HG03460 (cell line): ENCODE measurements around the gene SLC24A3.

Experiments used
- ATAC-seq: cut with Tn5 transposase; IDR thresholded peaks from one replicate; pipeline ENCODE4 v1.9.1; 2021; ENCODE audit not compliant: unreplicated experiment

SLC24A3 gene

DNA sequence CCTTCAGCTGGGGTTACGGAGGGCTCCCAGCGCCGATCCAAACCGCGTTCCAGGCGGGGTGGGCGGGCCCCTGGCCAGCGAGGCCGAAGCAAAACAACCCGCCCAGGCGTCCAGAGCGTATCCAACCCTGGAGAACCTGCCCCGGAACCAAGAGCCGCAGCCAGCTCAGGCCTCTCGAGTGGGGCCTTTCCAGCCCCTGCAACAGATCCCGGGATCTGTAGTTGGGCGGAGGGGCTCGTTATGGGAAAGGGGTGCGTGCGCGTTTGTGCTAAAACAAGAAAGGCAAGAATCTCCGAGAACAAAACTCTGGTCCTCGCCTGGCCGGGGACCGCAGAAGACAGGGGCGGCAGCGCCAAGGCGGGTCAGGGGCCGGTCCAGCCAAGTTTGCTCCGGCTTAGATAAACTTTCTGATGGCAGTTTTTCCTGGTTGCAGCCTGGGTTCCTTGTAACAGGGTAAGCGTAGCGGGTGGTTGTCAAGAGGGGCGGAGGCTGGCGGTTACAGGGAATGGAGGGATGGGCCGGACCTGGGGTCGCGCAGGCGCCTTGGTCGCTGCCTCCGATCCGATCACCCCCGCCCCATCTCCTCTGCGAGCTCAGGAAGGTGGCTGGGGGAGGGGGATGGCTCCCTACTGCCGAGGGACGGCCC, 545.2 kb downstream of the SLC24A3 start:
- no peak for ATAC-seq

DNA sequence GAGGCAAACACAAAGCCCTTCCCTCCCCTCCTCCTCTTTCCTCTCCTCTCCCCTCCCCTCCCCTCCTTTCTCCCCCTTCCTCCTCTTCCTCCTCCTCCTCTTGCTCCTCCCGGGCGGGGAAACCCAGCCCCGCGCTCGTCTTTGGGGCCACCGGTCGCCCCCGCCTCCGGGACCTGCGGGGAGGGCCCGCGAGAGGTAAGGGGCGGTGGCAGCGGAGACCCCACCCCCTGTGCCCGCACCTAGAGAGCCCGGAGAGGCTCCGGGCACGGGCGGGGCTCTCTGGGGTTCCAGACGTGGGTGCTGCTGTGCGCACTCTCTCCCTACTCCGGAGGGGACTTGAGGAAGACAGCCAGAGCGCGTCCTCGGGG, 545.7 kb downstream of the SLC24A3 start, which contains the start of gene RIN2:
TSS of gene RIN2 (plus strand) at position 126 of the 368 bp plus-strand sequence. CDS start 131,344 bp downstream, outside the sequence.
- no peak for ATAC-seq

DNA sequence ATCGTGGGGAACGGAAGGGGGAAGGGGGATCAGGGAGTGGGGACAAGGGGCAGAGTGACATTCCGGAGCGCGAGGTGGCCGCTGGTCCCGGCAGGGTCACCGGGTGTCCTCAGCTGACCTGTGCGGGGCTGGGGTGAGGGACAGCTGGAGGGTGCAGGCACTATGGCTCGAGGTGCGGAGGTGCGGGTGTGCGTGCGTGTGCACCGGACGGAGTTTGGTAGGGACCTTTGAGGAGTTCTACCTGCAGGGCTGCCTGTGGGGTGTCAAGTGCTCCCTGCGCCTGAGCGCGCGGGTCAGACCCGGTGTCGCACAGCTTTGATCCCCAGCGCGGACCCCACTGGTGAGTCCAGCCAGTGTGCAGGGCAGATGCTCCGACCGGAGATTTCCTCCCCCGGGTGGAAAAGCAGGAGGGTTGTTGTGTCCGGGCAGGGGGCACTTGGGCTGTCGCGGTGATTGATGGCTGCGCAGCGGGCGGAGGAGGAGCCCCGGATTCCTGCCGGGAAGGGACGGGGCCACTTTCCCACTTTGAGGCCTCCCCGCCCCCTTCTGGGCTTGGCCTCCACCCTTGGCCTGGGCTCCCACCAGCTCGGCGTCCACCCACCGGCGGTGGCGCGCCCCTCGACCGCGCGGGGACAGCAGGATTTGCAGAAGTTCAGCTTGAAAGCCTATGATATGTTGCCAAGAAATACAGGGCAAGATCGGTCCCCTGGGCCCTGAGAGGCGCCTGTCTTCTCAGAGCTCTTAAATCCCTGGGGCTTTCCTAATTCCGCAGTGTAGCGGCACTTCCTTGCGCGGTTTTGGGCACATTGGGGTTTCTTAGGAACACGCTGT, 546.3 kb downstream of the SLC24A3 start:
- no peak for ATAC-seq

DNA sequence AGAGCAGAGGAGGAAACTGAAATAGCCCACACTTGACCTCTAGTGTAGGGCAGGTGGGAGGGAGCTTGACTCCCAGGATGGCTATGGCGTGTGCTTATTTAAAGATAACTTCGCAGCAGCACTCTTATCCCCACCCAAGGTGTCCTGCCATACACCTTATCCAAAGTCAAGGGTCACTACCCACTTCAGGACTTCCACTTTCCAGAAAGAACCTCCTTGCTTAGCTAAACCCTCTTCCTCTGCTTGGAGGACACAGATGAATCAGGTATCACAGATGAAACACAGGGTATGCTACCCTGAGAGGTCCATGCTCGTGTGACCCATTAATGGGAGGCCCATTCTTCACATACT, 547.9 kb downstream of the SLC24A3 start:
- no peak for ATAC-seq

DNA sequence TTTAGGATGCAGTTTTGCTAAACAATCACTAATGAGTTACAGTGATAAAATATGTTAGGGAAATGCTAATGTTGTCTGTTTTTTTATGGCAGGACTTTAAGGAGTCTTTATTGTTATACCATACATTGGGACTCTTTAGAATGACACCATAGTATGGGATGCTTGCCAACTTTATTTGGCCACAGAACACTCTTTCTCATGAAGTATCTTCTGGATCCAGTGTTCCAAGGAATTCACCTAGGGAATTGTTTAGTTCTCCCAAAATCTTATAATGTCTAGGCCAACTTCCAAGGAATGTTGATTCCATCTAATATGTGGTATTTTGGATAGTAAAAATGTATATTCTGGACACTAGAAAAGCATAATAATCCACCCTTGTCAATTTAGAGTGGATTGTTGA, 548.9 kb downstream of the SLC24A3 start:
- ATAC-seq, result no peak

DNA sequence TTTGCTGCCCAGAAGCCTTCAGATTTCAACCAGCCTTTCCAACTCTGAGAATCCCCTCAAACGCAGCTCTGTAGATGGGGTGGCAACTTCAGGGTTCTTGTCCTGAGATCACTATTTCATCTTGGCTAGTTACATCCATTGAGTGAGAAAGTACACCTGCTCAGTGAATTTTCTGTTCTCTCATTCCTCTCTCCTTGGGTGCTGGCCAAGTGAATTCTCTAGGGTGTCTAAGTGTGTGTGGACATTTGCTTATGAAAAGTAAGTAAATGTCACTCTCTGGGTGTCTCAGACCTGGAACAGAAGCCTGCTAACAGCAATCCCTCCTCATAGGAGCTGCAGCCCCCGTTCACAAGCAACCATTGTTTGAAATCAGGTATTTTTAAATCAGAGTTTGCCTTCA, 549.4 kb downstream of the SLC24A3 start:
- ATAC-seq, result no peak

DNA sequence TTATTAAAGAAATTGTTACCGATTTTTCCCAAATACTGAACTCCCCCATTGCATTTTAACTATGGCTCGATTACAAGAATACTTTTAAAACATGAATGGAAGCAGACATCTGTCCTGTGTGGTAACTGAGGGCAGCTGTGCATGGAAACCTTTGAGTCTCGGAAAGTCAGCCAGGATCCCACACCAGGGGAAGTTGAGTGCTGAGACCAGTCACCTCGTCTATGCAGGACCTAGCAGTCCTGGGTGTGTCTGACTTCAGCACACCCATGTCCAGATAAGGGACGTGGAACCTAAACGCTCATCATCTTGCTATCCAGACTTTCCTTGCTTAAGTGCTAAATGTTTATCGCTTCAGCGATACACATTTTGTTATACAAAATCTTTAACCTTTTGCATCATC, 551.8 kb downstream of the SLC24A3 start:
- no peak for ATAC-seq

DNA sequence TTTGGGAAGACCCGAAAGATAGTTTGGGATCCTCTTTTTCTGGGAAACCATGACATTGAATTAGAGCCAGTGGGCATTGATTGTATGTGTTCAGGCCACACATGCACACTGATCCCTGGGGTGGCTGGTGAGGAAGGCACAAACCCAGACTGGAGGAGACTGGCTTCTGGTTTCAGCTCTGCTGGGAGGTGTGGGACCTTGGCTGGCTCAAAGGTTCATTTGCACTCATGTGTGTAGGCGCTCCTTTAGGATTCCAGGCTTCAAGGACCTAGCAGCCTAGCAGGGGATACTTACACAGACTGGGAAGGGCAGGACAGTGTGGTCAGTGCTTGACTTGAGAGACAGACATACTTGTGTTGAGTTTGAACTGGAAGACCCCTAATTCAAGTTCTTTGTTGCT, 552.8 kb downstream of the SLC24A3 start:
- no peak for ATAC-seq

DNA sequence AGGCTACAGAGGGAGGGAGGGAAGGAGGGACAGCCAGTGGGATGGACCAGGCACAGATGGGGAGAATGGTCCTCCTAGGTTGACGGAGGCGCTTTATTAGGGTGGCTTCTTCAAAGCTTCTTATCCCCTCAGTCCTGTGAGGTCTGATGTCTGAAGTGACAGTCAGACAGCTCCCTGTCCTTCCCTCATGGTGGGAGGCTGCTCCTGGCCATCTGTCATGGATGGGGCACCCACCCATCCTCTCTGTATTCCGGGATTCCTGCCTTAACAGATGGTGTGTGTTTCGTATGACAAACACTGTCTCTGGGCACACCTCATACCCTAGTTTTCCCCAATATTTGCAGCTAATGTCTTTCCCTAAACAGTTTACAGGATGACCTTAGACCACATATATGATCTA, 553.5 kb downstream of the SLC24A3 start:
- no peak for ATAC-seq

DNA sequence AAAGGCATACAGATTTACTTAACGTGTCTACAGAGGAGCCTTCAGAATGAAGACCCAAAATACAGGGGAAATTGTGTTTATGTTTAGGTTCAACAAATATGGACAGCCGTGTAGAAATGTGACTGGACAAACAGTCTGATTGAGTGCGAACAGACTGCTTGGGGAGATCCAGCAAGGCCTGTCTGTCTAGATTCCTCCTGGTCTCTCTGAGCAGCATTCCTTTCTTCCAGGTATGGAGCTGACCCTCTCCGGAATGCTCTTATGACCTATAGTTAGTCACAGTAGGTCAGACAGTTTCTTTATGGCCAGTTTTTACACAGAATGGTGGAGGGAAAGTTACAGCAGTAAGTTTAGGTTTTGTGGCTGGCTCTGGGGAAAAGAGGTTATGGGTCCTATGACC, 554.6 kb downstream of the SLC24A3 start:
- ATAC-seq, result no peak

DNA sequence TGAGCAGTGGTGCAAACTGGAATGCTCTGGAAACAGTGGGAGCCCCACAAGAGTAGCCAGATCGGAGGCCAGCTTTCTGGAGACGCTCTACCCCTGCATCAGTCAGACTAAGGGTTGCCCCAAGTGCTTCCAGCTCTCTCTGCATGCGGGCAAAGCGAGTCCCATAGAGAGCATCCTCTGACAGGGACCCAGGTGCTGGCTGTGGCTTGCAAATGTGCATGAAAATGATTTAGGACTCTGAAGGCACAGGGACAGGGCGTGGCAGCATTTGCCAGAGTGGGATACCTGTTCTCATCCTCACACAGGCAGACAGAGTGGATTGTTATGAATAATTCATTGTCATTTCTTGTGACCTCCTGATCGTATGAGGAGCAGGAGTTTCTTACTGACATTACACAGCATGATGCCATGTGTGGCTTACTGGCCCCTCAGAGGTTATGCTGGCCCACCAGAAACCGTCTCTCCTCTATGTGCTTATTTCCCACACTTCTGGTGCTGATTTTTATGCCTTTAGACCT, 555.9 kb downstream of the SLC24A3 start:
- no peak for ATAC-seq

DNA sequence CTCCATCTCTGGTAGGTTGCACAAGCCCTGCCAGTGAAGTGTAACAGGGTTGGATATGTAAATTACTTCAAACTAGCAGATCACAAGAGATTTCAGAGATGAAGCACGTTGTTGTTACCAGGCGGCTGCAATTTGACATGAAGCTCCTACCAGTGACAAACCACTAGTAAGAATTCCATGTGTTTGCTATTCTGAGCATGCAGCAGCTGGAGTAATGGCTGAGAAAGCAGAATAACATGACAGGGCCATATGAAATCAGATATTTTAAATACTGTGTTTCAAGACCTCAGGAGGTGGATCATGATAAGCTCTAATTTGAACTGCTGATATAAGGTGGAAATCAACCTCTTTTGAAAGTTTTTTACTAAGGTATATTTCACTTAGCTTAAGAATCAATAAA, 557.1 kb downstream of the SLC24A3 start:
- no peak for ATAC-seq

DNA sequence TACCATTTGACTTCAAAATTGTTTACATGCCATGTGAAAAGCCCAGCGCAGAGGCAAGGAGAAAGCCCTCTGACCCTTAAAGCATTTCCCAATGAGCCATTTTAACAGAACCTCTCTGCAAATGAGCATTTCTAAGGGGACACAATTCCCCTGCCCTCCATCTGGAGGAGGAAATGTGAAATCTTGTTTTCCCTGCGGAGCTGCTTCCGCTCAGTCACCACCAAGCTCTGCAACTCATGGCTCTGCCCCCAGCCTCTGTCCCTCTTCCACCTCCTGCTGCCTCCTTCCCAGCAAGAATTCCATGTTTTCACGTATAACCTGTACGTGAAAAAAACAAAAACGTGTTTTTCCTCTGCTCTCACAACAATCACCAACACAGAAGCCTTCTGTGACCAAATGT, 557.9 kb downstream of the SLC24A3 start:
- no peak for ATAC-seq

DNA sequence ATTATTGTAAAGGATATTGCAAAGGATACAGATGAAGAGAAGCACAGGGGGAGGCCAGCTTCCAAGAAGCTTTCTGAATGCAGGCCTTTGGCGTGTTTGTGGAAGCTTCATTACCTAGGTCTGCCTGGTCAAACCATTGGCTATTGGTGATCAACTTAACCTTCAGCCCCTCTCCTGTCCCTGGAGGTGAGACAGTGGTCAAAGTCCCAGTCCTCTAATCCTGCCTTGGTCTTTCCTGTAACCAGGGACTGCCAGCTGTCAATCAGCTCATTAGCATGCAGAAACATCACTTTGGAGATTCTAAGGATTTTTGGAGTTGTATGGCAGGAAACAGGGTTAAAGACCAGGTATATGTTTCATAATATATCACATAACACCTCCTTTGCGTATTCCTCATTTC, 558.6 kb downstream of the SLC24A3 start:
- ATAC-seq, result no peak
